ENCODE measurements around the gene KAZN.

The KAZN gene

DNA sequence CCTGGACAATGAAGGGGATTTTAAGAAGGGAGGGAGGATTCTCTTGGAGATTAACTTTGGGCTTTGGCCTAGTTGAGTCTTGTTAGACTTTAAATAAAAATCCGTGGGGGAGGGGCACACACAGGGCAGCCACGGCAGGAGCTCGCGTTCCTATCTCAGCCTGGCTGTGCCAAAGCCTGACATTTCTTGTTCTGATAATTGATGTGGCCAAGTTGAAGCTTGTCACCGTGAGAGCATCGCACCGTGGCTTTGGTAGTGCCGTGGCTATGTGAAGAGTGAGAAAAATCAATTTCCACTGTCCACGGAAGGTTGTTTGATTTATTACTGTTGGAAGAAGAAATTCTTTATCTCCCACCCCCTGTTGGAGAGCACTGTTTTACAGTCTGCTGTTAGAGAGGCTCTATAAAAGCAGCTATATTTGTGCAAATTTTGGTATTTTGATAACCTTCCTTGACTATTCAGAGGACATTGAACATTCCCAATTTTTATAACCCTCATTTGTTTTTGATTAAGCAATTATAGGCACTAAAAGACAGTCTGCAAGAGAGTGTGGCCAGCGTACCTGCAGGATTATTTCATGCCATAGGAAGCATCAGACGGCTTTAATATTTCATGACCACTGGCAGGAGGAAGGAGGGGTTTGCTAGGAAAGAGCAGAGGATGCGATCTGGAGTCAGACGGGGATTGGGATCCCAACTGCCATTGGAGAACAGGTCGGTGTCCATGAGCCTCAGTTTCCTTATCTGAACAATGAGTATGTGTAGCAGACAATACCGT, 160.7 kb downstream of the KAZN start:
- TF ChIP-seq POLR2A (IDR thresholded peaks at IDR 0.05; ENCODE audit: low read depth, low read length) = no peak

DNA sequence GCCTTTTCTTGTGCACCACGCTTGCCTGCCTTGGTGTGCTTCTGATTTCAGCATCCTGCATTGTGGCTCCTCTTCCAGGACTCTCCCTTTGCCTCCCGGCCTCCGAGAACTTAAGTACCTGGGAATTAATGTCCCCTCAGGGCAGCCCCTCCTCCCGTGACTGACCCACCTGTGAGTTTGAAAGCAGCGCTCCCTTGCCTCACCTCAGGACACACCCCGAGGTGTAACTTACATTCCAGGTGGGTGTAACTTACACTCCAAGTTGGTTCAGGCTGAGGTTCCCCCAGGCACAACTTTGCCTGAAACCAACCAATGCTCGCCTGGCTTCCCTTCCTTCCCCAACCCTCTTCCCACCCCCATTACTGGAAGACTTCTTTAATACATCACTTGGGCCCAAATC, 161.4 kb downstream of the KAZN start:
- DNase-seq (ENCODE audit: insufficient read length, low spot score) = no peak
- TF ChIP-seq POLR2A (IDR thresholded peaks at IDR 0.05; ENCODE audit: low read depth, low read length) = no peak
- FAIRE-seq = no peak

More for the DNA sequence above, 160.7 kb downstream of the KAZN start:
- no peak for FAIRE-seq
- no peak for DNase-seq (ENCODE audit: insufficient read length, low spot score)

DNA sequence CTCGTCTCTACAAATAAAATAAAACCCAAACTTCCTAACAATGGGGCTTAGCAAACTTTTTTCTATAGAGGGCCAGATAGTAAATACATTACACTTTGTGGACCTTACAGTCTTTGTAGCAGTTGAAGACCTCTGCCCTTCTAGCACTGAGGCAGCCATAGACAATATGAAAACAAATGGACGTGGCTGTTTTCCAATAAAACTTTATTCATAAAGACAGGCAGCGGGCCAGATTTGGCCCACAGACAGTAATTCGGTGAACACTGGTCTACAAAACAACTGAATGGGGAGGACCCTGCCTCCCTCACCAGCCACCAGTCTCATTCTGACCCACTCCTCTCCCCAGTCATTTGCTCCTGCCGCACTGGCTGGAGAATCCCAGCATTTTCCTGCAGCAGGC, 162.3 kb downstream of the KAZN start:
- DNase-seq (ENCODE audit: insufficient read length, low spot score) (no peak), FAIRE-seq (no peak)
- TF ChIP-seq POLR2A (IDR thresholded peaks at IDR 0.05; ENCODE audit: low read depth, low read length) = no peak

DNA sequence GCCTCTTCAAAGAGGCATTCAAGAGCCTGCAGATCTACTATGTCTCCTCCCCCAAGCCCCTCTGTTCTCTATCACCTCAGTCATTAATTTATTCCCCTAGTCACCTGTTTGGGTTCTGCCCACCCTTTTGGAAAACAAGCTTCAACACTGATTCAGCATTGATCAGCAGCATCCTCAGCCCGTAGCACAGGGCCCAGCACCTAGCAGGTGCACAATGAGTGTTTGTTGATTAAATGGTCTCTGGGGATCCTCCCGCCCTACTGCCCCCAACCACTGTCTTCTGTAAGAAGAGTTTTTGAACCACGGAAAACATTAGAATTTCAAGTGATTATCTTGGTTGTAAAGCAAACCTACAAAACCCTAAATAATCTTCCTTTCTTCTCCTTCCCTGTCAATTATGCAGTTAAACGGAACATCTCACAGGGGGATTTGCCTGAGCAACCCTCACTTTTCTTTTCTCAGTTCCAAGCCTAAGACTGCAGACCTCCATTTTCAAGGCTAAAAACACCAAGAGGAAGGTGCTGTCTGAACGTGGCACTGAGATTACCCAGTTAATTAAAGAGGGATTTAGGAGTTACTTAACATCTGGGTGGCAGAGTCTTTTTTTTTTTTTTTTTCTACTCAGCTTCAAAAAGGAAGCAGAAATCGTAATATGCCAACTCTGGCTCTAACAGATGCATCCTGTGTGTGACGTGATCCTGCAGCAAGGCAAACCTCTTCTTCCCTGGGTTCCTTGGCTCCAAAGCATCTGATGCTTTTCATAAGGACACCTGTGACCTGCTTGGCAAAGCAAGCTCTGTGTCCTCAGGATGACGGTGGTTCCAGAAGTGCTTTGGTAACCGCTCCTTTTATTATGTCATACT, 163.0 kb downstream of the KAZN start:
- DNase-seq (ENCODE audit: insufficient read length, low spot score) = no peak
- TF ChIP-seq POLR2A (IDR thresholded peaks at IDR 0.05; ENCODE audit: low read depth, low read length) = no peak
- FAIRE-seq = no peak

DNA sequence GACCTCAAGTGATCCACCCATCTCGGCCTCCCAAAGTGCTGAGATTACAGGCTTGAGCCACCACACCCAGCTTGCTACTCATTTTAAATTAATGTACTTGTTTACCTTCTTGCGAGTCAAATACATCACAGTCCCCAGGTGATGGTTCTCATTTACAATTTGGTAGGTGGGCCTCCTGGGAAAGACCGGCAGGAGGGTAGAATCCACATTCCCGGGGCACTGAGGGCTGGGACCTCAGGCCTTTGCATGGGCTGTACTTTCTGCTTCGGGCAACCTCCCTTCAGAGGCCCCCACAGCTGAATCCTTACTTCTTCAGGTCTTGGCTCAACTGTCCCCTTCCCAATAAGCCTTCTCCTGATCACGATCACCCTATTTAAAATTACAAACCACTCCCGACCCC, 165.5 kb downstream of the KAZN start:
- FAIRE-seq (no peak), DNase-seq (ENCODE audit: insufficient read length, low spot score) (no peak)
- no peak for TF ChIP-seq POLR2A (IDR thresholded peaks at IDR 0.05; ENCODE audit: low read depth, low read length)

DNA sequence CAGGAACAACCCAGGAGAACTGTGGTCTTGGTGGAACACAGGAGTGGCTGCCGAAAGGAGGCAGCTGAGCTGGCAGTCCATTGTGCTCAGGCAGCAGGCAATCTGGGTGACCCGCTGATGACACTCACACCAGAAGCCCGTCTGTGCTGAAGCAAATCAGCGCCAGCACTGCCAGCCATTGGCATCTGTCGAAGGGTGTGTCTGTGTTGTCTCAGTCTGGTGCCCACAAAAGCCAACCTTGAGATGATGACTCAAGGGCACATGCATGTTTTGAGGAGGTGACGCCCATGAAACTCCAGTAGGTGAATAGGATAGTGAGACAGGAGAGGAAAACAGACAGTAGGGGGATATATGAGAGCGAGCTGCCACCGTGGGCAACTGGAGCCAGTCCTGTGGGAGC, 167.3 kb downstream of the KAZN start:
- DNase-seq (ENCODE audit: insufficient read length, low spot score) = peak; percentile 73
- no peak for TF ChIP-seq POLR2A (IDR thresholded peaks at IDR 0.05; ENCODE audit: low read depth, low read length)
- peak; percentile 86 for FAIRE-seq

DNA sequence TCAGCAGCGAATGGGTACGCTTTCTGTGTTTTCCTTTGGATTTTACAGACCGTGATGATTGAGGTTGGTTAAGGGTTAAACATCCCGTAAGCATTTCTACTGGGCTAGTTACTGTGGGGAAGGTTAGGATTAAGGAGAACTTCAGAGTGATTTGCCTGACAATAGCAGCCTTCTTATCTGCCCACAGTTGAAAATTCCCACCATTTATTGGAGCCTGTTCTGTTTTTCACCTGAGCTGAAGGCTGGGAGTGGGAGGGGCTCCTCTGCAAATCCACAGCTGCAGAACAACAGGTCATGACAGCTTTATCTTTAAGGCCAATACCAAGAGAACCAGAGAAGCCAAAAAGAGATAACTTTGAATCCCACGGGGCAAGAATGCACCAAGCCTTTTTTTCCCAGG, 168.6 kb downstream of the KAZN start:
- FAIRE-seq (no peak), DNase-seq (ENCODE audit: insufficient read length, low spot score) (no peak)
- TF ChIP-seq POLR2A (IDR thresholded peaks at IDR 0.05; ENCODE audit: low read depth, low read length) = no peak

DNA sequence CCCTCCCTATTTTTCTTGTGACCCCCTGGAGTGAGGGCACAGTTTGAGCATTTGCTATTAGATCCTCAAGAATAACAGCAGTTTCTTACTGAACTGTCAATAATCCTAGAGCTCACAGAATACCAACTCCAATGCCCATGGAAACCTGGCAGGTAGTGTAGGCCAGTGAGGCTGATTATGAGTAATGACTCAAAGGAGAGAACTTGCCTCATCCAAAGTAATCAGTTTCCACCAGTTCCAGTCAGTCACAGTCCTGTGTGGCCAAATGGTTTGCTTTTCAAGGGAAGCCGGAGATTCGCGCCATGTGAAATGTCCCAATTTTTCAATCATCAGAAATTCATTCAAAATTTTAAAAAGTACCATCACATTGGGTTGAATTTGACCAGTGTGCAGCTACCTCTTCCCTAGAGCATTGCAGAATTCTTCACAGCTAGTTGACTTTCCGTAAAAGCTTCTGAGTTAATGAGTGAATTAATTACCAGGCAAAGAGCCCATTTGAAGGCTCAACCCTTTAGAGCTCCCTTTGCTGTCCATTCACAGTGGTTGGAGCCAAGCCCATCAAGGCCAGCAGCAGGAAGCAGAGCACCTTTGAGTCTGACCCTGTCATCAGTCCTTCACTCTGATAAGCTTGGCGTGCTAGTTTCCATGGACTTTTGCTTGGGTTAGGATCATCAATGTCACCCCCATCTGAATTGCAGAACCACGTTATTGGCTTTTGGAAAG, 170.3 kb downstream of the KAZN start:
- DNase-seq (ENCODE audit: insufficient read length, low spot score) = no peak
- no peak for FAIRE-seq
- TF ChIP-seq POLR2A (IDR thresholded peaks at IDR 0.05; ENCODE audit: low read depth, low read length) = no peak

DNA sequence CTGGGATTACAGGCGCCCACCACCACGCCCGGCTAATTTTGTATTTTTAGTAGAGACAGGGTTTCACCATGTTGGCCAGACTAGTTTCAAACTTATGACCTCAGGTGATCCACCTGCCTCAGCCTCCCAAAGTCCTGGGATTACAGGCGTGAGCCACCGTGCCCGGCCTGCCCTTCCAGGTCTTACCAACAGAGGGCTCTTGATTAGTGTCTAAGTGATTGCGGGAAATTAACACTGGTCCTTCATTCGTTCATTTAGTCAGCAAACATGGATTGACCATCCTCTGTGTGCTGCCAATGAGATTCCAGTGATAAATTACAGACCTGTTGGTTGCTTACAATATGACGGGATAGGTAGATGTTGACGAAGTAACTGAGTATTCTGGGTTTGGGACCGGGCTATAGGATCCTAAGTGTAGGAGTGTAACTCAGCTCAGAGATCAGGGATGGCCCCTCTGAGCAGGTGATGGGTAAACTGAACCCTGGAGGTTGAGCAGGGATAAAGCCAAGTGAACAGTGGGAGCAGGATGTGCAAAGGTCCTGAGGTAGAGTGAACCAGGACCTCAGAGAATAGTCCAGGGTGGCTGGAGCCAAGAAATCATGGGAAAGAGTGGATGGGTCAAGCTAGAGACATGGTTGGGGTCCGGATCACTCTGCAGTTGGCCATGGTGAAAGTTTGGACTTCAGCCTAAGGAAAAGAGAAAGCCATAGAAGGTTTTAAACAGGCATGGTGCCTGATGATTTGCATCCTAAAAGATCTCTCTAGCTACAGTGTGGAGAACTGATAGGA, 171.2 kb downstream of the KAZN start:
- DNase-seq (ENCODE audit: insufficient read length, low spot score) (no peak), FAIRE-seq (no peak)
- TF ChIP-seq POLR2A (IDR thresholded peaks at IDR 0.05; ENCODE audit: low read depth, low read length) = no peak

DNA sequence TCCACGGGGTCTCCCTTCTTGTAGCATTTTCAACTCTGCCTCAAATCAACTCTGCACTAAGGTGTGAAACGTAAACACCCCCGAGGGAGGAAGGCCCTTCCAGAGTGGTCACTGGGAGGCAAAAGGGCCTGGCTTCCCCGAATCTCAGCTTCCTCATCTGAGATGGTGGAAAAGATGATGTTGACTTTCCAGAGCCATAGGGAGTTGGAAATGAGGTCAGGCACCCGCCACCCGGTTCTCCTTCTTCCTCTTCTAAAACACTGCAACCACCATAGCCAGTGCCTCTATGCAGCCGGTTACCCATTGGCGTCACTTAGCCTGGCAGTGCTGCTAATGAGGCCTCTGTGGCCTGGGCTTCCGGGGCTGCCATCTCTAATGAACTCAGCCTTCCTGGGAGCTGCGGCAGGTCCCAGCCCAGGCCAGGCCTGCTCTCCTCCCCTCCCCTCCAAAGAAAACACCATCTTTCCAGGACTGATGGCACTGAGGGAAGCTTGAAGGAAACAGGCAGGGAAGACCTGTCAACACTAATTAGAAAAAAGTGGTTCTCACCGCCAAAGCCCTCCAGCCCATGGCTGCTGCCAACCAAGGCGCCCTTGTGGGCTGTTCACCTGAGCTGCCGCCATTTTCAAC, 175.0 kb downstream of the KAZN start:
- FAIRE-seq (no peak), DNase-seq (ENCODE audit: insufficient read length, low spot score) (no peak)
- no peak for TF ChIP-seq POLR2A (IDR thresholded peaks at IDR 0.05; ENCODE audit: low read depth, low read length)

DNA sequence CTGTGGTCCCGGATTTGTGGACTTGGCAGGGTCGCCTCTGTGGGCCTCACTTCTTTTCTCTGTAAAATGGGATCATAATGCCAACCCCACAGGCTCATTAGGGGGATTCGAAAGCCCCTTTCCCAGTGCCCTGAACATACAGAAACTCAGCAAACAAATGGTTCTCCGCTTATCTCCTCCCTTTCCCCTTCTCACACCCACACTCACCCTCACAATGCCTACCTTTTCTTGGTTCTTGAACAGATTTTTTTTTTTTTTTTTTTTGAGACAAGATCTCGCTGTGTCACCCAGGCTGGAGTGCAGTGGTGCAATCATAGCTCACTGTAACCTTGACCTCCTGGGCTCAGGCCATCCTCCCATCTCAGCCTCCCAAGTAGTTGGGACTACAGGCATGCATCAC, 175.7 kb downstream of the KAZN start:
- TF ChIP-seq POLR2A (IDR thresholded peaks at IDR 0.05; ENCODE audit: low read depth, low read length) = no peak
- no peak for DNase-seq (ENCODE audit: insufficient read length, low spot score)
- FAIRE-seq = no peak

DNA sequence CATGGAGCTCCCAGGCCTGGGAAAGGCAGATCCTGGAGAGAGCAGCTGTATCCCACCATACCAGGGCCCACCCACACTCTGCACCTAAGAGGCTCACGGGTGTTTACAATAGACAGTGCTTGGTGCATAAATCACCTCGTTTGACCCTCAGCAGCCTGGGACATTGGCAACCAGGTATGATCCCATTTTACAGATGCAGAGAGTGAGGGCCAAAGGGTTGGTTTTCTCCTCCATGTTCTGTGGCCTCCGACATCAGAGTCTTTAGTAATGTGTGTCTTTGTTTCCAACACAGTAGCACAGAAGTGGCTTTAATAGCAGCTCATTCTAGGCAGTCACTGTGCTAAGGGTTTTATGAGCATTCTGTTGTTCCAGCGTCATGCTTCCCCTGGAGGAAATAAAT, 176.5 kb downstream of the KAZN start:
- DNase-seq (ENCODE audit: insufficient read length, low spot score) (no peak), FAIRE-seq (no peak)
- no peak for TF ChIP-seq POLR2A (IDR thresholded peaks at IDR 0.05; ENCODE audit: low read depth, low read length)

DNA sequence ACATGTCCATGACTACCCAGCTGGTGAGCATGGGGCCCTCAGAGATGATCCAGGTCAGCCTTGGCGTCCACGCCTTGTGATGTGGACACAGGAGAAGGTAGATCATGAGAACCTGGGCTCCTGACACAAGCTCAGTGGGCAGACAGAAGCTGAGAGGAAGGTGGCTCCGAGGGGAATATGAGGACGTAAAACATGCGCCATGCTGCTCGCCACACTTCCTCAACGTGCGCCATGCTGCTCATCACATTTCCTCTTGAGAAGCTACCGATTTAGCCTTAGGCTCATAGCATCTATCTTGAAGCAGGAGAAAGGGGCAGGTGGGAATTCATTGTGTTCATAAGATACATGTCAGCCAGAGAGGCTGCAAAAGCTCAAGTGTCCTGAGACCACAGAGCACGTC, 176.9 kb downstream of the KAZN start:
- TF ChIP-seq POLR2A (IDR thresholded peaks at IDR 0.05; ENCODE audit: low read depth, low read length) = no peak
- FAIRE-seq (no peak), DNase-seq (ENCODE audit: insufficient read length, low spot score) (no peak)

Data from H54 (cell line).